ENCODE results near the gene ACLY.

DNA sequence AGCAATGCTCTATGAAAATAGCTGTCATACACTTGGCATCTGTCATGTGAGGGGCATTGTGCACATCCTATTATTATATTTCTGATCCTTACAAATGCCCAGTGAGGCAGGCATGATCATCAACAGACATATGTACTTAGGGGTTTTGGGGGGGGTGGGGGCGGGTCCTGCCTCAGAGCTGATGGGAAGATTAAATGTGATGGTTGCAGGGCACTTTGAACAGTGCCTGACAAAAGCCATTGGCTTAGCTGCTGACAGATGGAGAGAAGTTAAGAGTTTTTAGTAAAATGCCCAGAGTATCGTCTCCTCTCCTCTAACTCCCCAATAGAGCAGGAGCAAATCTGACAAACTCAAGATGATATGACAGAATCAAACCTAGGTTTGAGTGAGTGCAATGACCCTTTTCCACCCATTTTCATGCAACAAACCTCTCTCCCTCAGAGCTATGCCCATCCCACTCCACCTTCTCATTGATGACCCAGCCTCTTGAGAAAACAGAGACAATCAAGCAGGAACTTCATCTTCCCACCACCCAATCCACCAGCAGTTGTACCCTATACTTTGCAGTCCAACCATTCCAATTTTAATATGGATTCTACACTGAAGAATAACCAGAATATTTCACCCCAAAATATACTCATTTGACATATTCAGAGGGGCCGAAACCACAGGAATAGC, 58.4 kb downstream of the ACLY start:
- TF ChIP-seq EP300 (IDR thresholded peaks at IDR 0.05) = no peak
- TF ChIP-seq MYC (IDR thresholded peaks at IDR 0.05; ENCODE audit: borderline replicate concordance, low read length) = no peak
- TF ChIP-seq, protein P1, sequence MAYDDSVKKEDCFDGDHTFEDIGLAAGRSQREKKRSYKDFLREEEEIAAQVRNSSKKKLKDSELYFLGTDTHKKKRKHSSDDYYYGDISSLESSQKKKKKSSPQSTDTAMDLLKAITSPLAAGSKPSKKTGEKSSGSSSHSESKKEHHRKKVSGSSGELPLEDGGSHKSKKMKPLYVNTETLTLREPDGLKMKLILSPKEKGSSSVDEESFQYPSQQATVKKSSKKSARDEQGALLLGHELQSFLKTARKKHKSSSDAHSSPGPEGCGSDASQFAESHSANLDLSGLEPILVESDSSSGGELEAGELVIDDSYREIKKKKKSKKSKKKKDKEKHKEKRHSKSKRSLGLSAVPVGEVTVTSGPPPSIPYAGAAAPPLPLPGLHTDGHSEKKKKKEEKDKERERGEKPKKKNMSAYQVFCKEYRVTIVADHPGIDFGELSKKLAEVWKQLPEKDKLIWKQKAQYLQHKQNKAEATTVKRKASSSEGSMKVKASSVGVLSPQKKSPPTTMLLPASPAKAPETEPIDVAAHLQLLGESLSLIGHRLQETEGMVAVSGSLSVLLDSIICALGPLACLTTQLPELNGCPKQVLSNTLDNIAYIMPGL (CRISPR knock-in tag; IDR thresholded peaks at IDR 0.05; ENCODE audit: borderline replicate concordance) = no peak
- no peak for TF ChIP-seq POLR2AphosphoS2 (conservative IDR thresholded peaks at IDR 0.05; ENCODE audit: low read length)
- TF ChIP-seq, protein P2, sequence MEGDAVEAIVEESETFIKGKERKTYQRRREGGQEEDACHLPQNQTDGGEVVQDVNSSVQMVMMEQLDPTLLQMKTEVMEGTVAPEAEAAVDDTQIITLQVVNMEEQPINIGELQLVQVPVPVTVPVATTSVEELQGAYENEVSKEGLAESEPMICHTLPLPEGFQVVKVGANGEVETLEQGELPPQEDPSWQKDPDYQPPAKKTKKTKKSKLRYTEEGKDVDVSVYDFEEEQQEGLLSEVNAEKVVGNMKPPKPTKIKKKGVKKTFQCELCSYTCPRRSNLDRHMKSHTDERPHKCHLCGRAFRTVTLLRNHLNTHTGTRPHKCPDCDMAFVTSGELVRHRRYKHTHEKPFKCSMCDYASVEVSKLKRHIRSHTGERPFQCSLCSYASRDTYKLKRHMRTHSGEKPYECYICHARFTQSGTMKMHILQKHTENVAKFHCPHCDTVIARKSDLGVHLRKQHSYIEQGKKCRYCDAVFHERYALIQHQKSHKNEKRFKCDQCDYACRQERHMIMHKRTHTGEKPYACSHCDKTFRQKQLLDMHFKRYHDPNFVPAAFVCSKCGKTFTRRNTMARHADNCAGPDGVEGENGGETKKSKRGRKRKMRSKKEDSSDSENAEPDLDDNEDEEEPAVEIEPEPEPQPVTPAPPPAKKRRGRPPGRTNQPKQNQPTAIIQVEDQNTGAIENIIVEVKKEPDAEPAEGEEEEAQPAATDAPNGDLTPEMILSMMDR (IDR thresholded peaks at IDR 0.05) = no peak
- TF ChIP-seq POLR2A (IDR thresholded peaks at IDR 0.05; ENCODE audit: low read length) = no peak
- TF ChIP-seq SMC3 (IDR thresholded peaks at IDR 0.05) = no peak
- no peak for TF ChIP-seq RCOR1 (IDR thresholded peaks at IDR 0.05; ENCODE audit: low read depth, low read length)
- TF ChIP-seq FOXS1 (CRISPR knock-in tag; IDR thresholded peaks at IDR 0.05) = no peak
- TF ChIP-seq CBX2 (IDR thresholded peaks at IDR 0.05; ENCODE audit: borderline replicate concordance, low read depth) = no peak
- no peak for TF ChIP-seq JUN (IDR thresholded peaks at IDR 0.05)
- TF ChIP-seq, protein P3, sequence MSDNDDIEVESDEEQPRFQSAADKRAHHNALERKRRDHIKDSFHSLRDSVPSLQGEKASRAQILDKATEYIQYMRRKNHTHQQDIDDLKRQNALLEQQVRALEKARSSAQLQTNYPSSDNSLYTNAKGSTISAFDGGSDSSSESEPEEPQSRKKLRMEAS (IDR thresholded peaks at IDR 0.05) = no peak
- TF ChIP-seq GATA3 (IDR thresholded peaks at IDR 0.05; ENCODE audit: borderline replicate concordance) = no peak
